ENCODE measurements around the gene MAP2K7.
"Not testable (repeated sequence)": the region's sequence is repeated elsewhere in the genome, so short reads cannot be mapped to it uniquely, and the experiment has no call there.

MAP2K7 gene

DNA sequence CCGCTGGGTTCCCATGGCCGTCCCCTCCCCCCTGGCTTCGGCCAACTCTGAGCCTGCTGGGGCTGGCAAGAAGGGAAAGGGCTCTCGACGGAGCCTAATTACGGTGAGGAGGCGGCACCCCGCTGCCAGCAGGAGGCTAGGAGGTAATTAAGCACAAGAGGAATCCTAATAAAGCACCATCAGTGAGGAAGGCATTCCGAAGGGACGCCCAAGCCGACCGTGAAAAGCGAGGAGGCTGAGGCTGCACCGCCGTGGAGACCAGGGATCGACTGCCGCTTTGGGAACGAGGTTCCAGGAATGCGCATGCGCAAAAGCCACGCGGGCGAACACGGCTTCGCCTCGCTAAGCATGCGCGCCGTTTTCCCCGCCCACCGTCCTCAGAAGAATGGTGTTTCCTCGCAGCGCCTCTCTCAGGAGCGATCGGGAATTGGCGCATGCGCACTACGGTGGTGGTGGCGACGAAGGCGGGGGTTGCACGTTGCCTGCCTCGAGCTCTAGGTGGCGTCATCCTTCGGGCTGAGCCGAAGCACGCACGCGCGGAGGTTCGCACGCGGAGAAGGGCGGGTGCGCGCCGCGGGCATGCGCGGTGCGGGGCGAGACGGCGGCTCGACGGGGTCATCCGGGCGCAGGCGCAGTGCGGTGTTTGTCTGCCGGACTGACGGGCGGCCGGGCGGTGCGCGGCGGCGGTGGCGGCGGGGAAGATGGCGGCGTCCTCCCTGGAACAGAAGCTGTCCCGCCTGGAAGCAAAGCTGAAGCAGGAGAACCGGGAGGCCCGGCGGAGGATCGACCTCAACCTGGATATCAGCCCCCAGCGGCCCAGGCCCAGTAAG, at the start of gene MAP2K7:
Gene MAP2K7 (plus strand): TSS at position 634 of the 830 bp plus-strand sequence. CDS start 68 bp downstream, at position 702.
- peak; percentile 100 for DNase-seq (ENCODE audit: low spot score)

DNA sequence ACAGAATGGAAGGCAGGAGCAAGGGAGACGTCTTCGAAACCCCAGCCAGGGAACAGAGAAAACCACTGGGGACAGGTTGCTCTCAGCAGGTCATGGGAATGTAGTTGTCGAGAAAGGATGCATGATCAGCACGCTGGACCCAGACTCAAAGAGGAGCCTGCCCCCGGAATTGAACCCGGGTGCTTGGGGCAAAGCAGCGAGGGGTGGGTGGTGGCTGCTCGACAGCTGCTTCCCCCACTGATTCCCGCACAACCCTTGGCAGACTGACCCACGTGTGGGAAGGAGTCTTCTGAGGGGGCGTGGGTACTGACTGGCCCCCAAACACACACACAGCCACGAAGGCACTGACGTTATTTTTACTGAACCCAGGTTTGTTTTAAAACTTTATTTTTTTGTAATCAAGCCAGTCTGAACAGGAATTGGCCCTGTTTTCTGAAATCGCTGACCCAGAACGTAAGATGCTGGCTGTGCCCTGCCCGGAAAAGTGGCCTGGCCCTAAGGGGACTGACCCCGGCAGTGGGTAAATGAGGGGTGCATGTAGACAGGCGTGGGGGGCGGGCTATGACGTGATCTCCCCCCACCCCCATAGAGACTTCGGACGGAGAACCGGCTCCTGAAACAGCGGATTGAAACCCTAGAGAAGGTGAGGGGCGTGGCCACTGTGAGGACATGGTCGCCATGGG, 48.1 kb upstream of the MAP2K7 start:
- DNase-seq (ENCODE audit: low spot score) = no peak

DNA sequence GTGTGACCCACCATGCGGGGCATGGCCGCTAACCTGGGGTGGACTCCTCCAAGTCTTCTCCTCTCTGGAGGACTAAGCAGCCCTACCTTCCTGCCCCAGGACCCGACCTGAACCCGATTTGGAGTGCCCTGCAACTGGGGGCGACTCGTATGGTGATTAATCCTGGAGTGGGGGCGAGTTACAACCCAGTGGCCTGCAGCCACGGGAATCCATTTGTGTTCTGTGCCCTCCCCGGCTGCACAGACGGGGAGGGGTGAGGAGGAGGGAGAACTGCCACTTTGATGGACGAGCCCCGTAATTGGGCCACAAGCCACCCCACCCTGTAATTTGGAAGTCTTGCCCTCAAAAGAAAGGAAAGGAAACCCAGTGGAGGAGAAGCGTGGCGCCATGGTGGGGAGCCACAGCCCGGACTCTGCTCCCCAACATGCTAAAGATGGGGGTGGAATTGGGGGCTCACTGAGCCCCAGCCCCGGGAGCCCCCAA, 47.5 kb upstream of the MAP2K7 start:
- DNase-seq (ENCODE audit: low spot score) = no peak

DNA sequence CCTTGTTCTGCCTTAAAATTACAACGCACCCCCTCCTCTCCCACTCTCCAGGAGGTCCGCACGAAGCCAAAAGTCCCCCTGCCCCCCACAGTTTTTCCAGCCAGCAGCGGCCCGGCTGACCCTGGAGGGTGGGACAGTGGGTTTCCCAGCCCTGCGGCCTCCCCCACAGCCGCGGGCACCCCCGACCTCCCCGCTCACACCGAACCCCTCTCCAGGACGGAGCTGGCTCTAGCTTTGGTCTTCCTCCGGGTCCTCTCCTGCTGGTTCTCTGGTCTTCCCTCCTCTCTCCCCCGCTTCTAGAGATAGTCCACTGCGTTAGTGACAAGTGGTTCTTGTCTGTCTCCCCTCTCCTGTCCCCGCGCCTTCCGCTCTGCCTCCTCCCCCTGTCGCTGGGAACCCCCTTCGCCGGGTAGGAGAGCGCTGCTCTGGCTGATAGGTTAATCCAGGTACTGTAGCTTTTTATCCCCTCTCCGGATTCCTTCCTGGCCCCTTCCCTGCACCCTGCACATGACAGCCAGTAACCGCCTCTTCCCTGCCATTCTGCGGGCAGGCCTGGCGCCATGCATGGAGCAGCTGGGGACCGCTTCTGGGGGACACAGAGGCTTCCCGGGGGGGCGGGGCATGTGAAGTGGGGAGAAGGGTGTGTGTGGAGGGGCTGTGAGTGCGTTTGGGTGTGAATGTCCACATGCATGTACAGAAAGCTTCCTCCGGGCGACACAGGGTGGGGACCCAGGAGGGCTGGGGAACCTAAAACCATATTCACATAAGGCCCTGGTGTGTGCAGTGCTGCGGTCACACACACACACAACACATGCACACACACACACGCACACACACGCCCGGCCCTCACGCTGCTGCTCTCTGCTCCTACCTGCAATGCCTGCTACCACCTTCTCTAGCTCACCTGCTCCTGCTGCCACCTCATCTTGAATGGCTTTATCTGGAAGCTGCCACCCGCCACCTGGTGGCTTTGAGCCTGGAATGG, 46.7 kb upstream of the MAP2K7 start:
- DNase-seq (ENCODE audit: low spot score) = no peak

DNA sequence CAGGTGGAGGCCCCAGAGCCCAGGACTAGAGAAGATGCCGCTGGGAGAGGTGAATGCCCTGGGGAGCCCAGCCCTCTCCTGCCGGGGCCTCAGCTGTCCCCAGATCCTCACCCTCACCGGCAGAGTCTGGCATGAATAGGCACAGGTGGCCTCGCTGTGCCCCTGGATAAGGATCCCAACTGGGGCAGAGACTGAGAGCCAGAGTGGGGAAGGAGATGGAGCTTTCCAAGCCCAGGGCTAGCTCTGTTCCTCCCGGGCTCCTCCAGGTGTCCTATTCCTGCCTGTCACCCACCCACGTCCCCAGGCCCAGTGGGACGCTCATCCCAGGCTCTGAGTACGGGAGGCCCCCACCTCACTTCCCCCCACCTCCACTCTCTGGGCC, 46.0 kb upstream of the MAP2K7 start:
- no peak for DNase-seq (ENCODE audit: low spot score)

DNA sequence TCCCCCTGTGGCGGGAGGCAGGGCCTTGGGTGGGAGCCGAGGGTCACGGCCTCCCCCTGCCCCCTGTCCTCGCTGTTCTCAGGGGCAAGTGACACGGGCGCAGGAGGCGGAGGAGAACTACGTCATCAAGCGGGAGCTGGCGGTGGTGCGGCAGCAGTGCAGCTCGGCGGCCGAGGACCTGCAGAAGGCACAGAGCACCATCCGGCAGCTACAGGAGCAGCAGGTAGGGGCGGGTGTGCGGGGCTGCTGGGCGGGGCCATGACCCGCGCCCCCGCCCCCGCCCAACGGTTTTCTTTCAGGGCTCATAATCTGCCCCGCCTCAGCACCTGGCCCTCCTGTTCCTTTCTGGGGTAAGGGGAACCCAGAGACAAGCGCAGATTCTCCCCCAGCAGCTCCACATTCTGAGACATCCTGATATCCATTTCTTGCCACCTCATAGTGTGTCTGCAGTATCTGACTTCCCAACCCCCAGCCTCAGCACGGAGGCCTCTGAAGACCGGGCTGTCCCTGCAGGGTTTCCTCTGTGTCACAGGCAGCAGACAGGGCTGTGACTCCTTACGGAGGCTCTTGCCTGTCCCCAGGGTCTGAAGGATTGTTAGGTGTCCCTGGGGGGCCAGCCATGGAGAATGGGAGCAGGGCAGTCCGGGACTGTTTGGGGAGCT, 45.4 kb upstream of the MAP2K7 start:
- no peak for DNase-seq (ENCODE audit: low spot score)

DNA sequence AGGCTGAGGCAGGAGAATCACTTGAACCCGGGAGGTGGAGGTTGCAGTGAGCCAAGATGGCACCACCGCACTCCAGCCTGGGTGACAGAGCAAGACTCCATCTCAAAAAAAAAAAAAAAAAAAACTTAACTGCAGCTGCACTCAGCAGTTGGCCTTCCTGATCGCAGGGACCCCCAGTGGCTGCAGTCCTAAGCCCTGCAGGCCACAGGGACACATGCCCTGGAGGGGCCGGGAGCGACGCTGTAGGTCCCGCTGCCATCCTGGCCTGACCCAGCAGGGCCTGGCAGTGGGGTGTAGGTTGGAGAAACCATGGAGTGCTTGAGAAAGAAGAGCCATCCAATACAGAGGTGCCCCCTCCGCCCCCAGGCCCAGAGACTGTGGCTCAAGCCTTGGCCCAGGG, 44.6 kb upstream of the MAP2K7 start:
- not testable (repeated sequence) for DNase-seq (ENCODE audit: low spot score)

DNA sequence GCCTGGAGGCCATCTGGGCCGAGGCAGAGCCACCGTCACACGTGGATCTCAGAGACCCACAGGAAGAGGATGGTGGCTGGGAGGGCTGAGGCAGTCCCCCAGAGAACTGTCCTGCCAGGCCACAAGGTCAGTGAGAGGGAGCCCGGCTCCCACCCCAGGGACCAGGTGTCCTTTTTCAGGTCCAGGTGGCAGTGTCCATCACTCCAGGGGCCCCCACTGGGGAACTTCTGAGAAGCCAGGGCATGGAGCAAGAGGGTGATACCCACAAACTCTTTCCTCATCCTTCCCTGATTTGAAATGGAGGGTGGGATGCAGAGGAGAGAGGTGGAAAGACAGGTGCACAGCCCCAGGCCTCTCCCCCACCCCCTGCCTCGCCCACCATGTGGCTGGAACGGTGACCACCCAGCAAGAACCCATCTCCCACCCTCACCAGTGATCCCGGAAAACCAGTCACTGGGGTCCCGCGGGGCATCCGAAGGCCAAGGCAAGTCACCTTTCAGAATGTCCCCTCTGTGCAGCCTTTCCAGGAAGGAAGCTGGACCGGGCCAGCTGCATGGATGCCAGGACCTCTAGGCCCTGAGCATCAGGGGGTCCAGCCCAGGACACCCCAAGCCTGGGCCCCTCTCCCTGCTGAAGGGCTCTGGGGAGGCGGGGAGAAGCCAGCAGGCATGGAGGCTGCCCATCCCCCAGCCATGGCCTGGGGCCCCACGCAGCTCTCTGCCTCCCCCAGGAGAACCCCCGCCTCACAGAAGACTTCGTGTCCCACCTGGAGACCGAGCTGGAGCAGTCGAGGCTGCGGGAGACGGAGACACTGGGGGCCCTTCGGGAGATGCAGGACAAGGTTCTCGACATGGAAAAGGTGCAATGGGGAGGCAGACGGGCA, 43.6 kb upstream of the MAP2K7 start:
- no peak for DNase-seq (ENCODE audit: low spot score)

DNA sequence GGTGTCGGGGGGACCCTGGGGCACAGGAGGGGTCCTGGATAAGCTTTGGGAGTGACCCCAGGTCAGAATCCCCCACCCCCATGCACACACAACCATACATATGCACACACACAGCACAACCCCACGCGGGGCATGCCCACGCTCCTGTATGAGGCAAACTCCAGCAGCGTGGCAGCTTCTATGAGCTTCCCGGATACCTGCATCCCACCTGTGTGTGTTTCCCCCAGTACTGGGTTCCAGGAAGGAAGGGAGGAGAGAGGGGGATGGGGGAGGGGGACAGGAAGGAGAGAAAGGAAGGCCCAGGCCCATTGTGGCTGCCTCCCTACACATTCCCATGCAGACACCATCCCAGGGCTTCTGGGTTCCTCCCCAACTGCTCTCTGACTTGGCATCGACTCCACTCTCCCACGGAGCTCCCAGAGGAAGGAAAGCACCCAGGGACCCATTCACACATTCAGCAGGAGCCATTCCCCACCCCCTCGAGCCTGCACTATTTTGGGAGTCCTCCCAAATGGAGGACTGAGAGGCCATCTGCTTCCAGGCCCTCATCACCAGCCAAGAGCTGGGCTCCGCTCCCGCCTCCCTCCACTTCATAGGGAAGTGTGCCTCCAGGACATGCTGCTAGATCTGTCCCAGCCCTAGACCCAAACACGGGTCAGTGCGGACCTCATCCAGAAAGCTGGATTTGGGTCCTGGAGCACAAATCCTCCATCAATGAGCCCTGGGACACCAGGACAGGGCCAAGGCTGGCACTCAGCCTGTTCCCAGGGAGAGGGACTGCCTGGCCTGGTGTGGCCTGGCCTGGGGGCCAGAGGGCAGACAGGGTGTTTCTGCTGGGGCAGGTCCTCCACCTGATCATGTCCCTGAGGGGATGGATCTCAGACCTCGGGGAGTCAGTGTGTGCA, 42.7 kb upstream of the MAP2K7 start:
- DNase-seq (ENCODE audit: low spot score) = no peak

DNA sequence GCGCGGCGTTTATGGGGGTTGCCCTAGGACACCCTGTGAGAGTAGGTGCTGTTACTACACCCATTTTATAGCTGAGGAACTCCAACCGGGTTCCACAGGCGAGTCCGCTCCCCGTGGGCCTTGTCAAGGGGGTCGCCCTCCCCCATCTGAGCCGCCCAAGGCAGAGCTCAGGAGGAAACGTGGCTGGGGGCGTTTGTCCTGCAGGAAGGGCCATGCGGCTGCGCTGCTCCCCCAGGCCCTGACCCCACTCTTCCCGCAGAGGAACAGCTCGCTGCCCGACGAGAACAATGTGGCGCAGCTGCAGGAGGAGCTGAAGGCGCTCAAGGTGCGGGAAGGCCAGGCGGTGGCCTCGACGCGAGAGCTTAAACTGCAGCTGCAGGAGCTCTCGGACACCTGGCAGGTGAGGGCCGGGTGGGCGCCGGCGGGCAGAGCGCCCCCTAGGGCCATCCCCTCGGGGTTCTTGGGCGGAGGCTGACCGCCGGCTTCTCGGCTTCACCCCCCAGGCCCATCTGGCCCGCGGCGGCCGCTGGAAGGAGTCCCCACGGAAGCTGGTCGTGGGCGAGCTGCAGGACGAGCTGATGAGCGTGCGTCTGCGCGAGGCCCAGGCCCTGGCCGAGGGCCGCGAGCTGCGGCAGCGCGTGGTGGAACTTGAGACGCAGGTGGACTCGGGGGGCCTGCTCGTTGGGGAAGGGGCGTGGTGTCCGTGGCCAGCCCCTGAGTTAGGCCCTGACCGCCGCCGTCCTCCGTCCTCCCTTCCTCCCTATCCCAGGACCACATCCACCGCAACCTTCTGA, 41.9 kb upstream of the MAP2K7 start:
- DNase-seq (ENCODE audit: low spot score) = no peak

DNA sequence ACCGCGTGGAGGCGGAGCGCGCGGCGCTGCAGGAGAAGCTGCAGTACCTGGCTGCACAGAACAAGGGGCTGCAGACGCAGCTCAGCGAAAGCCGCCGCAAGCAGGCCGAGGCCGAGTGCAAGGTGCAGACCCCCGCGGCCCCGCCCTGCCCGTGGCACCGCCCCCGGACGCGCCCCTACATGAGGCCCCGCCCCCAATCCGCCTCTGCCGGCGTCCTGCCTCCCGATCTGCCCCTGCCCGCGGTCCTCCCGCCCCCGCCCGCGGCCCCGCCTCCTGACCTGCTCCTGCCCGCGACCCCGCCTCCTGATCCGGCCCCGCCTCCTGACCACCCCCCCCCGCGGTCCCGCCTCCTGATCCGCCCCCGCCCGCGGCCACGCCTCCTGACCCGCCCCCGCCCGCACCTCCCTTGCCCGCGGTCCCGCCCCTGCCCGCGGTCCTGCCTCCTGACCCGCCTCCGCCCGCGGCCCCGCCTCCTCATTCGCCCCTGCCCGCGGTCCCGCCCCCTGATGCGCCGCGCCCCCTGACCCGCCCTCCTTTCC, 41.2 kb upstream of the MAP2K7 start:
- DNase-seq (ENCODE audit: low spot score) = peak; percentile 68

DNA sequence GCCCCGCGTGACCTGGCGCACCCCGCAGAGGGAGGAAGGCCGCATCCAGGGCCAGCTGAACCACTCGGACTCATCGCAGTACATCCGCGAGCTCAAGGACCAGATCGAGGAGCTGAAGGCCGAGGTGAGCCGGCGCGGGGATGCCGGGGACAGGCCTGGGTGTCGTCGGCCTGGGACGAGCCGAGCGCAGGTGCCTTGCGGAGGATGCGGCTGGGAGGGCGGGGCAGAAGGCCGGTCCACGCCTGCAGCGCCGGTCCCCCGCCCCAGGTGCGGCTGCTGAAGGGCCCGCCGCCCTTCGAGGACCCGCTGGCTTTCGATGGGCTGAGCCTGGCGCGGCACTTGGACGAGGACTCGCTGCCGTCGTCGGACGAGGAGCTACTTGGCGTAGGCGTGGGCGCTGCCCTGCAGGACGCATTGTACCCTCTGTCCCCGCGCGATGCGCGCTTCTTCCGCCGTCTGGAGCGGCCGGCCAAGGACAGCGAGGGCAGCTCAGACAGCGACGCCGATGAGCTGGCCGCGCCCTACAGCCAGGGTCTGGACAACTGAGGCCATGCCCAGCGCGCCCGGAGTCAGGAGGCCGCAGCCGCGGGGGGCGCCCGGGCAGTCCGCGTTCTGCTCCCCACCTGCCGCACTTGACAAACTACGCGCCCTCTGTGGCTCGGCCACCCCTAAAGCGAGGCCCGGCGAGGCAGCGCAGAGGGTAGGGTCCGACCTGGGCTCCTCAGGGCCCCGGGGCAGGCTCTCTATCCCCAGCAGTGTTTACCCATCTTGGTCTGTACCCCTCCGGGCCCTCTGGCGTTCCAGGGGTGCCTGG, 40.3 kb upstream of the MAP2K7 start:
- no peak for DNase-seq (ENCODE audit: low spot score)

DNA sequence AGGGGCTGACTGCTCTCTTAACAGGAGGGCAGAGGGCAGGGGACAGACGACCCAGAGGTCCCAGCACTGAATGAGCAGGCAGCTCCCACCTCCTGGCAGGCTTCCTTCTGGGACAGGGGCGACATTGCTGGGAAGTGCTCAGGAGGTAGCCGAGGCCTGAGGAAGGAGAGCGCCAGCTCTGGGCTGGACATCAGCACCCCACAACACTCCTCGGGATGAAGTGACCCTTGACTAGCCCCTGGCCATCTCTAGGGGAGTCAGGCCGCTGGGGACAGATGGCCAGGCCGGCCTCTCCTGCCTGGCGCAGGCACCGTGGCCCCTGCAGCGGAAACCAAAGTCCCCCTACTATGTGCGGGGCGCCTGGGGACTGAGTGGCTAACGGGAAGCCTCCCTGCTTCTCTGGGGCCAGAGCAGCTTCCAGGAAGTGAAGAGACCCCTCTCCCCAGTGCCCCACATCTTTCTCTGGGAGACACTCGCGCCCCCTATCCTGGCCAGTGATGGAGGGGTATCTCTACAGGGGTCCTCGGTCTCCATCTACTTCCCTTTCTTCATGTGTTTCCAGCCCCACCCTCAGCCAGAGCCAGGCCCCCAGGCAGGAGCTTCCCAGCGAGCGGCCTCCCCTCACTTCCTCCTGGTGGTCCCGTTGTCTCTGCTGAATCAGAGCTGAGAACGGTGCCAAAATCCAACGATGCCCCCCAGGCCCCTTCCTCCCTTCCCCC, 39.5 kb upstream of the MAP2K7 start:
- DNase-seq (ENCODE audit: low spot score) = no peak

DNA sequence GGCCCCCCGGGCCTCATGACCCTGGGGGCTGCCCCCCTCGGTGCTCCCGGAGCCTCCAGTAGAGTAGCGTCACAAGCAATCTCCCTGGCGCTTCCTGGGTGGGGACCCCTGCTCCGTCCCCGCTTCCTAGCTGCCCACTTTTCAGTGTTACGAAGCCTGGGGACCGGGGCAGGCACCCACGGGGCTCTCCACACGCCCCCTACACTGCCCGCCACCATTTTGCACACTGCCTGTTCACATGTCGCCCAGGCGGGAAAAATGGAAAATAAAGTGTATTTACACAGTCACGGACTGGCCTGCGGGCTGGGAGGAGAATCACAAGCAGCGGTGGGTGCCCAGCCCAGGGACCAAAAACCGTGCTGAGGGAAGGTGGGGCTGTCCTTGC, 39.0 kb upstream of the MAP2K7 start:
- DNase-seq (ENCODE audit: low spot score) = no peak

DNA sequence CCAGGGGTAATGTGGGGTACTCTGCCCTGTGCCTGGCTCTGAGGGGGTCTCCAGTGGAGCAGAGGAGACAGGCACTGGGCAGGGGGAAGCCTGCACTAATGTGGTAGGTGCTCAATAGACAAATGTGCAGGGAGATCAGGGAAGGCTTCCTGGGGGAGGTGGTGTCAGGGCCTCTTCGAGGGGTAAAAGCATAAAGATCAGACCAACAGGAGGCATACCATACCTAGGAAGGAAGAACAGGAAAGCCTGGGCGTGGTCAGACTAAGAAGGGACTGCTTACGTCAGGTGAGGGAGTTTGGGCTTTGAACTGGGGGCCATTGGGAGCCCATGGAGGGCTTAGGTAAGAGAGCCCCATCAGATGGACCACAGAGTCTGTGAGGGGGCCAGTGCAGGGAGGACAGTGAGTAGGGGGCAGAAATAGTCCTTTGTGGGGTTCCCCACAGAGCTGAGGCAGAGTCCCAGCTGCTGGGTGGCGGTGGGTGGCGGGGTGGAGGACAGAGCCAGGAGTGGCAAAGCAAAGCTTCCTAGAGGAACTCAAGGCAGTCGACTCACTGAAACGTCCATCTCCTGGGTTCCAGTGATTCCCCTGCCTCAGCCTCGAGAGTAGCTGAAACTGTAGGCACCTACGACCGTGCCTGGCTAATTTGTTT, 38.3 kb upstream of the MAP2K7 start:
- no peak for DNase-seq (ENCODE audit: low spot score)

DNA sequence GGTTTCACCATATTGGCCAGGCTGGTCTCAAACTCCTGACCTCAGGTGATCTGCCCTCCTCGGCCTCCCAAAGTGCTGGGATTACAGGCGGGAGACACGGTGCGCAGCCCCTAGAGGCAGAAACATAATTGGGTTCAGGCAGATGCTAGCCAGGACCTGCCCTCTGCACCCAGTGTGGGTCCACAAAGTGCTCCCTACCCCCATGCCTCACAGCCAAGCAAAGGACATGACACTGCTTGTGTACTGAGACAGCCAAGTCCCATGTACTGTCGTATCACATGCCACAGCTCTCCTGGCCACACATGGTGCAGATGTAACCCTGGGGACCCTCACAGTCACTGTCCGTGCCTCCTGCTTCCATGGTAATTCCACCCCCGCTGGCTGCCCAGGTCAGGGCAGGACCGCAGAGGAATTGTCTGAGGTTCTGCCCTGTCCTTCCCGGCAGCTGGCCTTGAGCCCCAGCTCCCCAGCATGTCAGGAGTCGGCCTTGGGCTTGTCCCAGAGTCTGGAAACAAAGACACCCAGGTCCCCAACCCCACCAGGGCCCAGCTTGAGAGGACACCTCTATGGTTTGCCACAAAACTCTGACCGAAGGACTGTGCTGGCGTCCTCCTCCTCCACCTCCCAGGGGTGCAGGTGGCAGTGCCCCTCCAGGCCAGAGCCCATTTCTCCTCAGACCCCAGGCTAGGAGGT, 37.1 kb upstream of the MAP2K7 start:
- no peak for DNase-seq (ENCODE audit: low spot score)
